IMR-90 (cell line): ENCODE measurements around the gene SUPV3L1. TPM values are rescaled to one million over a fixed set of nuclear protein-coding genes. Genes with fewer than 3 reads are reported as not detected.

Source experiments
- ATAC-seq: fragments of 200-7000 bp; cut with Tn5 transposase; 2 replicates; pipeline ENCODE4 v1.9.1; 2020; ENCODE audit warnings: low read depth, mild to moderate bottlenecking, moderate library complexity
- BruUV-seq: library from RNA; stranded (reverse); fragments of 400-500 nt; replicated peaks from 2 replicates; lab custom pipeline; 2021; lab: Mats Ljungman, UMichigan
- CTCF ChIA-PET: fragments of 300-600 bp; formaldehyde crosslinking; extraction: SDS; loops from one replicate; lab custom pipeline; 2021; ENCODE audit warnings: antibody characterized with exemption; lab: Yijun Ruan, JAX
- POLR2A ChIA-PET: fragments of 300-600 bp; sonication (Branson Sonifier 250); formaldehyde crosslinking; loops from one replicate; lab custom pipeline; 2022; ENCODE audit warnings: antibody characterized with exemption; ENCODE audit not compliant: unreplicated experiment; lab: Charles Lee
- DNase-seq: peaks from one replicate; pipeline ENCODE4 v3.0.0; 2013
- H2AFZ ChIP-seq: replicated peaks from 2 replicates; pipeline ENCODE3; 2013; ENCODE audit warnings: low read length, mild to moderate bottlenecking; ENCODE audit not compliant: poor library complexity
- H2AK5ac ChIP-seq: 2 replicates; pipeline ENCODE4 v1.6.1; 2013; ENCODE audit warnings: low read depth, low read length, inconsistent platforms
- H2AK9ac ChIP-seq: replicated peaks from 2 replicates; pipeline ENCODE3; 2013; ENCODE audit warnings: mild to moderate bottlenecking, low read depth, low read length, moderate library complexity; ENCODE audit not compliant: poor library complexity
- H2BK120ac ChIP-seq: 2 replicates; pipeline ENCODE4 v1.6.1; 2013; ENCODE audit warnings: low read depth, low read length, inconsistent platforms
- H2BK15ac ChIP-seq: 3 replicates; pipeline ENCODE4 v1.6.1; 2013; ENCODE audit warnings: low read depth, low read length, inconsistent platforms
- H2BK20ac ChIP-seq: 2 replicates; pipeline ENCODE4 v1.6.1; 2013; ENCODE audit warnings: low read depth, mild to moderate bottlenecking, inconsistent platforms, low read length, moderate library complexity
- H2BK5ac ChIP-seq: 2 replicates; pipeline ENCODE4 v1.6.1; 2013; ENCODE audit warnings: mild to moderate bottlenecking, low read depth, low read length, inconsistent platforms; ENCODE audit not compliant: poor library complexity, severe bottlenecking
- H3K14ac ChIP-seq: replicated peaks from 2 replicates; pipeline ENCODE4 v1.6.1; 2013; ENCODE audit warnings: low read depth, low read length, inconsistent platforms
- H3K18ac ChIP-seq: 2 replicates; pipeline ENCODE4 v1.6.1; 2013; ENCODE audit warnings: low read depth, low read length, control low read depth
- H3K23ac ChIP-seq: 2 replicates; pipeline ENCODE4 v1.6.1; 2013; ENCODE audit warnings: low read depth, low read length, inconsistent platforms
- H3K27ac ChIP-seq: 2 replicates; pipeline ENCODE4 v1.5.1; 2013; ENCODE audit warnings: mild to moderate bottlenecking, control low read depth, low read length; ENCODE audit not compliant: insufficient read depth
- H3K27me3 ChIP-seq: 2 replicates; pipeline ENCODE4 v1.6.1; 2013; ENCODE audit warnings: low read length; ENCODE audit not compliant: control insufficient read depth, insufficient read depth
- H3K36me3 ChIP-seq: 2 replicates; pipeline ENCODE4 v1.6.1; 2013; ENCODE audit warnings: low read length, mixed read lengths; ENCODE audit not compliant: control insufficient read depth, insufficient read depth
- H3K4ac ChIP-seq: 2 replicates; pipeline ENCODE4 v1.6.1; 2013; ENCODE audit warnings: low read depth, low read length, inconsistent platforms
- H3K4me1 ChIP-seq: 2 replicates; pipeline ENCODE4 v1.6.1; 2013; ENCODE audit warnings: low read length, mixed read lengths; ENCODE audit not compliant: control insufficient read depth, insufficient read depth
- H3K4me2 ChIP-seq: 2 replicates; pipeline ENCODE4 v1.6.1; 2013; ENCODE audit warnings: low read depth, mild to moderate bottlenecking, control low read depth, low read length, moderate library complexity
- H3K4me3 ChIP-seq: 2 replicates; pipeline ENCODE4 v1.5.1; 2013; ENCODE audit warnings: low read depth, mild to moderate bottlenecking, control low read depth, low read length, moderate library complexity; ENCODE audit not compliant: insufficient read depth
- H3K56ac ChIP-seq: 2 replicates; pipeline ENCODE4 v1.6.1; 2013; ENCODE audit warnings: low read length, inconsistent platforms; ENCODE audit not compliant: insufficient read depth; ENCODE audit errors: extremely low read depth
- H3K79me1 ChIP-seq, 2 experiments: 2 replicates each; pipeline ENCODE4 v1.6.1; 2013; ENCODE audit warnings: low read length in 2 of 2, inconsistent platforms in 1 of 2, low read depth in 1 of 2
- H3K9ac ChIP-seq: 2 replicates; pipeline ENCODE4 v1.6.1; 2013; ENCODE audit warnings: low read depth, low read length, control low read depth
- H3K9me1 ChIP-seq: 2 replicates; pipeline ENCODE4 v1.6.1; 2013; ENCODE audit warnings: low read length, inconsistent platforms; ENCODE audit not compliant: insufficient read depth
- H3K9me3 ChIP-seq: 2 replicates; pipeline ENCODE4 v1.6.1; 2013; ENCODE audit warnings: low read length; ENCODE audit not compliant: control insufficient read depth, insufficient read depth
- H4K20me1 ChIP-seq: 2 replicates; pipeline ENCODE4 v1.6.1; 2013; ENCODE audit warnings: low read length, inconsistent platforms; ENCODE audit not compliant: insufficient read depth
- H4K5ac ChIP-seq: 2 replicates; pipeline ENCODE4 v1.6.1; 2013; ENCODE audit warnings: mild to moderate bottlenecking, low read depth, low read length, control low read depth
- H4K8ac ChIP-seq, 2 experiments: 2 replicates each; pipeline ENCODE4 v1.6.1; 2013; ENCODE audit warnings: low read depth in 2 of 2, low read length in 2 of 2, control low read depth in 1 of 2, inconsistent platforms in 1 of 2
- H4K91ac ChIP-seq: 2 replicates; pipeline ENCODE4 v1.6.1; 2013; ENCODE audit warnings: low read depth, low read length, inconsistent platforms; ENCODE audit not compliant: insufficient read depth
- BHLHE40 ChIP-seq: fragments of 150-350 bp; IDR thresholded peaks from 2 replicates; pipeline ENCODE4 v1.6.1; 2016; ENCODE audit warnings: mild to moderate bottlenecking, low read depth, low read length
- CEBPB ChIP-seq: IDR thresholded peaks from 2 replicates; pipeline ENCODE4 v1.6.1; 2012; ENCODE audit warnings: low read depth, low read length, improper control_type of control experiment
- CHD1 ChIP-seq: IDR thresholded peaks from 2 replicates; pipeline ENCODE4 v1.6.1; 2012; ENCODE audit warnings: low read depth, low read length, improper control_type of control experiment
- ELK1 ChIP-seq: fragments of 150-350 bp; IDR thresholded peaks from 2 replicates; pipeline ENCODE4 v1.6.1; 2016; ENCODE audit warnings: low read depth, mild to moderate bottlenecking, low read length, moderate library complexity, borderline replicate concordance
- FOS ChIP-seq: fragments of 150-350 bp; IDR thresholded peaks from 2 replicates; pipeline ENCODE4 v1.6.1; 2016; ENCODE audit warnings: low read depth, low read length
- MAZ ChIP-seq: IDR thresholded peaks from 2 replicates; pipeline ENCODE4 v1.6.1; 2012; ENCODE audit warnings: low read depth, mild to moderate bottlenecking, low read length, improper control_type of control experiment, moderate library complexity, borderline replicate concordance
- MXI1 ChIP-seq: IDR thresholded peaks from 2 replicates; pipeline ENCODE4 v1.6.1; 2012; ENCODE audit warnings: low read depth, mild to moderate bottlenecking, low read length, moderate library complexity, borderline replicate concordance
- NFE2L2 ChIP-seq: fragments of 150-350 bp; IDR thresholded peaks from 2 replicates; pipeline ENCODE4 v1.6.1; 2016; ENCODE audit warnings: low read depth, mild to moderate bottlenecking, low read length
- RAD21 ChIP-seq: IDR thresholded peaks from 2 replicates; pipeline ENCODE4 v1.6.1; 2012; ENCODE audit warnings: low read length, improper control_type of control experiment
- RCOR1 ChIP-seq: IDR thresholded peaks from 2 replicates; pipeline ENCODE4 v1.6.1; 2012; ENCODE audit warnings: mild to moderate bottlenecking, low read length, improper control_type of control experiment; ENCODE audit not compliant: insufficient replicate concordance
- RFX5 ChIP-seq: IDR thresholded peaks from 2 replicates; pipeline ENCODE4 v1.8.0; 2012; ENCODE audit warnings: low read depth, mild to moderate bottlenecking, low read length, moderate library complexity
- SMC3 ChIP-seq: fragments of 150-350 bp; IDR thresholded peaks from 2 replicates; pipeline ENCODE4 v1.6.1; 2016; ENCODE audit warnings: low read depth, mild to moderate bottlenecking, antibody characterized with exemption, low read length, moderate library complexity
- WGBS, 2 experiments: methylation state at CpG; one replicate each; pipeline versions ENCODE4 v1.1.5 to v1.1.7; 2013; ENCODE audit warnings: missing lambda C conversion rate in 2 of 2; ENCODE audit not compliant: insufficient read length in 1 of 2; ENCODE audit errors: extremely low coverage in 2 of 2; 5-methylcytosine and 5-hydroxymethylcytosine counted together
- dilution Hi-C: fragments of 300-500 bp; cut with HindIII; formaldehyde crosslinking; loops from one replicate; pipeline ENCODE4 v1.14.3; 2018; ENCODE audit warnings: low sequenced_read_pairs; ENCODE audit not compliant: unreplicated experiment
- in situ Hi-C: fragments of 300-500 bp; cut with MboI; formaldehyde crosslinking; loops from 3 replicates; pipeline ENCODE4 v1.14.3; 2019; ENCODE audit warnings: low sequenced_read_pairs, inconsistent platforms, mixed read lengths
- intact Hi-C: fragments of 100-400 bp; cut with micrococcal nuclease; formaldehyde crosslinking; loops from 2 replicates; pipeline ENCODE4 v1.10.0; 2022
- polyA plus RNA-seq, 3 experiments: library from polyadenylated mRNA; depleted of rRNA; stranded (reverse); fragments of >200 nt; gene quantifications; 2 replicates each; pipeline ENCODE4 v1.2.3, GENCODE V29; 2012; ENCODE audit warnings: low replicate concordance in 1 of 3
- total RNA-seq: library from RNA; depleted of rRNA; stranded (reverse); fragments of >200 nt; gene quantifications from 2 replicates; pipeline ENCODE4 v1.2.3, GENCODE V29; 2012
- TF ChIP-seq, protein P1 (sequence below): conservative IDR thresholded peaks from 2 replicates; pipeline ENCODE4 v1.5.1; 2012; ENCODE audit warnings: mild to moderate bottlenecking, low read depth, low read length, improper control_type of control experiment

The SUPV3L1 gene
- total and polyA plus RNA-seq, 2 of the 4 experiments (the other 2 are of a cell fraction) = 24.4 to 26.5 TPM

GRCh38 chr10:69141304-69141703 lies 38.7 kb upstream of the SUPV3L1 start:
- POLR2A ChIA-PET = no interaction called here
- Histone ChIP-seq H2BK5ac (no peak overlapping the region), H2BK15ac (no peak overlapping the region), H3K4me1 (no peaks in the 10 kb centered on the region), H3K9me3 (no peaks in the 10 kb centered on the region), H4K91ac (no peak overlapping the region), H3K4ac (no peak overlapping the region), H3K9ac (no peak overlapping the region), H4K20me1 (peaks cover 20% of the 10 kb centered on the region; the same call in 1 of the 2 replicates), H3K18ac (no peak overlapping the region), H2AK5ac (no peak overlapping the region), H3K56ac (no peak overlapping the region), H3K4me3 (no peak overlapping the region), H3K4me2 (no peak overlapping the region), H3K27ac (no peak overlapping the region), H3K36me3 (peaks cover 2% of the 10 kb centered on the region; the same call in 1 of the 2 replicates), H3K9me1 (peaks cover 7% of the 10 kb centered on the region; the same call in 1 of the 2 replicates), H4K8ac (no peak overlapping the region), H3K23ac (no peak overlapping the region), H2AFZ (no peak overlapping the region), H3K79me1 (peaks cover 35 to 58% of the 10 kb centered on the region in 2 experiments), H3K27me3 (no peaks in the 10 kb centered on the region), H4K5ac (no peak overlapping the region), H3K14ac (no peak overlapping the region), H2BK20ac (no peak overlapping the region), H2AK9ac (no peak overlapping the region), H2BK120ac (no peak overlapping the region)
- no peak for TF ChIP-seq ELK1
- TF ChIP-seq MXI1 = no peak
- TF ChIP-seq MAZ = no peak
- no peak for TF ChIP-seq SMC3
- TF ChIP-seq FOS = no peak
- no peak for TF ChIP-seq NFE2L2
- TF ChIP-seq CEBPB = no peak
- TF ChIP-seq, protein P1, sequence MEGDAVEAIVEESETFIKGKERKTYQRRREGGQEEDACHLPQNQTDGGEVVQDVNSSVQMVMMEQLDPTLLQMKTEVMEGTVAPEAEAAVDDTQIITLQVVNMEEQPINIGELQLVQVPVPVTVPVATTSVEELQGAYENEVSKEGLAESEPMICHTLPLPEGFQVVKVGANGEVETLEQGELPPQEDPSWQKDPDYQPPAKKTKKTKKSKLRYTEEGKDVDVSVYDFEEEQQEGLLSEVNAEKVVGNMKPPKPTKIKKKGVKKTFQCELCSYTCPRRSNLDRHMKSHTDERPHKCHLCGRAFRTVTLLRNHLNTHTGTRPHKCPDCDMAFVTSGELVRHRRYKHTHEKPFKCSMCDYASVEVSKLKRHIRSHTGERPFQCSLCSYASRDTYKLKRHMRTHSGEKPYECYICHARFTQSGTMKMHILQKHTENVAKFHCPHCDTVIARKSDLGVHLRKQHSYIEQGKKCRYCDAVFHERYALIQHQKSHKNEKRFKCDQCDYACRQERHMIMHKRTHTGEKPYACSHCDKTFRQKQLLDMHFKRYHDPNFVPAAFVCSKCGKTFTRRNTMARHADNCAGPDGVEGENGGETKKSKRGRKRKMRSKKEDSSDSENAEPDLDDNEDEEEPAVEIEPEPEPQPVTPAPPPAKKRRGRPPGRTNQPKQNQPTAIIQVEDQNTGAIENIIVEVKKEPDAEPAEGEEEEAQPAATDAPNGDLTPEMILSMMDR = no peak
- TF ChIP-seq RAD21 = no peak
- no peak for TF ChIP-seq BHLHE40
- TF ChIP-seq RFX5 = no peak
- no peak for TF ChIP-seq CHD1
- TF ChIP-seq RCOR1 = no peak
- in situ Hi-C loops = no loop called here
- BruUV-seq = no TSS peak
- no CpG with 5 or more reads among the region's 1 CpG for WGBS, 2 experiments
- CTCF ChIA-PET = no interaction called here
- intact Hi-C loops = no loop called here
- dilution Hi-C loops = no loop called here
- DNase-seq = no peak
- no peak for ATAC-seq
